ENCODE data around the gene ARMCX2. TPM values are rescaled to one million over a fixed set of nuclear protein-coding genes. Genes with fewer than 3 reads are reported as not detected.

ARMCX2 gene
- total and polyA plus RNA-seq, 10 of the 15 experiments (the other 5 are each of a cell fraction or from before 2014, with no cell fraction given) = 0.26 to 25.5 (median 11.6) TPM

- in situ Hi-C loops (cut with MboI) = no loop called here
- CTCF ChIA-PET = no interaction called here
- no peak overlapping the region for H3K4me3 ChIP-seq
- H3K4me1 ChIP-seq (ENCODE audit: control insufficient read depth, insufficient read depth, low read length) = no peaks in the 10 kb centered on the region
- 5% methylated on average over 1 of the region's 1 CpG for WGBS (ENCODE audit: insufficient coverage, insufficient replicate concordance, low lambda C conversion rate, missing lambda C conversion rate)
- DNase-seq (ENCODE audit: low read depth, low spot score) = no peak
- POLR2A ChIA-PET = no interaction called here
- ATAC-seq = no peak
- TF ChIP-seq BRCA1 (IDR thresholded peaks at IDR 0.05; ENCODE audit: low read depth, low read length) (no peak), RCOR1 (conservative IDR thresholded peaks at IDR 0.05; ENCODE audit: low read depth, low read length) (no peak), PBX3 (IDR thresholded peaks at IDR 0.05; ENCODE audit: insufficient replicate concordance, low read depth, low read length) (no peak), CTCF (IDR thresholded peaks at IDR 0.05 in 2 of 3, conservative IDR thresholded peaks at IDR 0.05 in 1 of 3; ENCODE audit: control insufficient read depth in 2 of 3, extremely low read depth in 1 of 3, insufficient read depth in 1 of 3, low read depth in 3 of 3, low read length in 3 of 3) (no peak), STAT1 (conservative IDR thresholded peaks at IDR 0.05) (no peak), ZNF622 (IDR thresholded peaks at IDR 0.05) (no peak), DPF2 (IDR thresholded peaks at IDR 0.05) (no peak), SIN3A (IDR thresholded peaks at IDR 0.05; ENCODE audit: low read depth, low read length) (no peak), ELK1 (IDR thresholded peaks at IDR 0.05; ENCODE audit: low read depth, low read length) (no peak), USF1 (IDR thresholded peaks at IDR 0.05; ENCODE audit: borderline replicate concordance, extremely low read length, insufficient read depth, low read depth, low read length) (no peak), MXI1 (IDR thresholded peaks at IDR 0.05; ENCODE audit: low read depth, low read length) (no peak), NRF1 (conservative IDR thresholded peaks at IDR 0.05; ENCODE audit: low read depth, low read length) (no peak), SRF (IDR thresholded peaks at IDR 0.05; ENCODE audit: low read depth in 2 of 2, low read length in 2 of 2) (no peak), CHD4 (IDR thresholded peaks at IDR 0.05) (no peak)
- H3K4me2 ChIP-seq (ENCODE audit: control insufficient read depth, insufficient read depth) = no peak overlapping the region
- H3K9me3 ChIP-seq (replicated peaks; ENCODE audit: control insufficient read depth, insufficient read depth, low read length) = no peaks in the 10 kb centered on the region
- no peak for FAIRE-seq
- RAD21 ChIA-PET (ENCODE audit: unreplicated experiment) = no interaction called here
- no peaks in the 10 kb centered on the region for H4K20me1 ChIP-seq (ENCODE audit: control insufficient read depth, insufficient read depth)
- H3K79me2 ChIP-seq (ENCODE audit: control insufficient read depth, insufficient read depth, low read length) = no peaks in the 10 kb centered on the region
- H2AFZ ChIP-seq (ENCODE audit: control insufficient read depth, low read depth, low read length) = no peak overlapping the region
- H3K27me3 ChIP-seq (replicated peaks in 1 of 2; ENCODE audit: control insufficient read depth in 2 of 2, insufficient read depth in 2 of 2, low read length in 1 of 2) = no peaks in the 10 kb centered on the region
- intact Hi-C loops (cut with micrococcal nuclease; ENCODE audit: unreplicated experiment) = no loop called here
- no peak overlapping the region for H3K9ac ChIP-seq (ENCODE audit: control insufficient read depth, insufficient read depth, low read length)
- H3K27ac ChIP-seq (ENCODE audit: control insufficient read depth, insufficient read depth) = no peak overlapping the region
- SMC1A ChIA-PET (ENCODE audit: uncharacterized antibody, unreplicated experiment) = no interaction called here
- H3K36me3 ChIP-seq (ENCODE audit: control insufficient read depth in 2 of 2, insufficient read depth in 2 of 2, low read length in 1 of 2) = no peaks in the 10 kb centered on the region
- no TSS peak for BruUV-seq (replicated peaks)
Measured at GRCh38 chrX:101605728-101606127, 53.9 kb downstream of the ARMCX2 start.
